ENCODE data around the gene TGFB1I1. TPM values are rescaled to one million over a fixed set of nuclear protein-coding genes. Genes with fewer than 3 reads are reported as not detected.

TGFB1I1 gene
- total and polyA plus RNA-seq, 2 of the 4 experiments (the other 2 are of a cell fraction), result 24.9 to 128 TPM

GRCh38 chr16:31477220-31478216 lies 5.6 kb downstream of the TGFB1I1 start:
- Histone ChIP-seq H3K27me3 (ENCODE audit: control insufficient read depth, insufficient read depth, low read length) (no peaks in the 10 kb centered on the region), H3K9me3 (ENCODE audit: control insufficient read depth, insufficient read depth, low read length) (no peaks in the 10 kb centered on the region), H3K4me3 (ENCODE audit: insufficient read depth, low read depth, low read length) (no peak overlapping the region), H3K4me1 (ENCODE audit: control insufficient read depth, insufficient read depth, low read length) (peaks cover 6% of the 10 kb centered on the region; the same call in 1 of the 2 replicates), H3K27ac (ENCODE audit: insufficient read depth, low read length) (no peak overlapping the region), H4K20me1 (ENCODE audit: insufficient read depth, low read length) (peaks cover 66% of the 10 kb centered on the region), H3K56ac (ENCODE audit: extremely low read depth, insufficient read depth, low read length) (no peak overlapping the region), H2AK5ac (ENCODE audit: low read depth, low read length) (no peak overlapping the region), H4K5ac (ENCODE audit: low read depth, low read length) (no peak overlapping the region), H2AFZ (replicated peaks; ENCODE audit: low read length, poor library complexity) (no peak overlapping the region), H3K18ac (ENCODE audit: low read depth, low read length) (no peak overlapping the region), H3K36me3 (ENCODE audit: control insufficient read depth, insufficient read depth, low read length) (peaks cover 56% of the 10 kb centered on the region), H2AK9ac (replicated peaks; ENCODE audit: low read depth, low read length, poor library complexity) (no peak overlapping the region), H2BK5ac (ENCODE audit: low read depth, low read length, poor library complexity, severe bottlenecking) (no peak overlapping the region), H3K9ac (ENCODE audit: low read depth, low read length) (no peak overlapping the region), H3K4me2 (ENCODE audit: low read depth, low read length) (no peak overlapping the region), H2BK20ac (ENCODE audit: low read depth, low read length) (no peak overlapping the region), H3K4ac (ENCODE audit: low read depth, low read length) (no peak overlapping the region), H2BK15ac (ENCODE audit: low read depth, low read length) (no peak overlapping the region), H3K9me1 (ENCODE audit: insufficient read depth, low read length) (peaks cover 21% of the 10 kb centered on the region), H2BK120ac (ENCODE audit: low read depth, low read length) (no peak overlapping the region), H3K23ac (ENCODE audit: low read depth, low read length) (no peak overlapping the region), H4K91ac (ENCODE audit: insufficient read depth, low read depth, low read length) (no peak overlapping the region), H3K14ac (replicated peaks; ENCODE audit: low read depth, low read length) (no peak overlapping the region), H4K8ac (ENCODE audit: low read depth in 2 of 2, low read length in 2 of 2) (no peak overlapping the region), H3K79me1 (ENCODE audit: low read depth in 1 of 2, low read length in 2 of 2) (peaks cover 16 to 53% of the 10 kb centered on the region in 2 experiments; a peak in 3 of 4 replicates)
- dilution Hi-C loops (cut with HindIII; ENCODE audit: low sequenced_read_pairs, unreplicated experiment) (no loop called here), in situ Hi-C loops (cut with MboI; ENCODE audit: low sequenced_read_pairs) (no loop called here), intact Hi-C loops (cut with micrococcal nuclease) (no loop called here)
- ATAC-seq (ENCODE audit: low read depth) (no peak), DNase-seq (no peak)
- CTCF ChIA-PET, result no interaction called here
- TF ChIP-seq MXI1 (IDR thresholded peaks at IDR 0.05; ENCODE audit: borderline replicate concordance, low read depth, low read length) (no peak), BHLHE40 (IDR thresholded peaks at IDR 0.05; ENCODE audit: low read depth, low read length) (no peak), POLR2A (IDR thresholded peaks at IDR 0.05; ENCODE audit: low read depth, low read length) (no peak), RAD21 (IDR thresholded peaks at IDR 0.05; ENCODE audit: low read length) (no peak), CHD1 (IDR thresholded peaks at IDR 0.05; ENCODE audit: low read depth, low read length) (no peak), NFE2L2 (IDR thresholded peaks at IDR 0.05; ENCODE audit: low read depth, low read length) (no peak), MAFK (IDR thresholded peaks at IDR 0.05; ENCODE audit: low read depth, low read length) (no peak), CEBPB (IDR thresholded peaks at IDR 0.05; ENCODE audit: low read depth, low read length) (no peak), MAZ (IDR thresholded peaks at IDR 0.05; ENCODE audit: borderline replicate concordance, low read depth, low read length) (no peak), FOS (IDR thresholded peaks at IDR 0.05; ENCODE audit: low read depth, low read length) (no peak), RFX5 (IDR thresholded peaks at IDR 0.05; ENCODE audit: low read depth, low read length) (no peak), SMC3 (IDR thresholded peaks at IDR 0.05; ENCODE audit: low read depth, low read length) (no peak)
- TF ChIP-seq, protein P1, sequence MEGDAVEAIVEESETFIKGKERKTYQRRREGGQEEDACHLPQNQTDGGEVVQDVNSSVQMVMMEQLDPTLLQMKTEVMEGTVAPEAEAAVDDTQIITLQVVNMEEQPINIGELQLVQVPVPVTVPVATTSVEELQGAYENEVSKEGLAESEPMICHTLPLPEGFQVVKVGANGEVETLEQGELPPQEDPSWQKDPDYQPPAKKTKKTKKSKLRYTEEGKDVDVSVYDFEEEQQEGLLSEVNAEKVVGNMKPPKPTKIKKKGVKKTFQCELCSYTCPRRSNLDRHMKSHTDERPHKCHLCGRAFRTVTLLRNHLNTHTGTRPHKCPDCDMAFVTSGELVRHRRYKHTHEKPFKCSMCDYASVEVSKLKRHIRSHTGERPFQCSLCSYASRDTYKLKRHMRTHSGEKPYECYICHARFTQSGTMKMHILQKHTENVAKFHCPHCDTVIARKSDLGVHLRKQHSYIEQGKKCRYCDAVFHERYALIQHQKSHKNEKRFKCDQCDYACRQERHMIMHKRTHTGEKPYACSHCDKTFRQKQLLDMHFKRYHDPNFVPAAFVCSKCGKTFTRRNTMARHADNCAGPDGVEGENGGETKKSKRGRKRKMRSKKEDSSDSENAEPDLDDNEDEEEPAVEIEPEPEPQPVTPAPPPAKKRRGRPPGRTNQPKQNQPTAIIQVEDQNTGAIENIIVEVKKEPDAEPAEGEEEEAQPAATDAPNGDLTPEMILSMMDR (conservative IDR thresholded peaks at IDR 0.05; ENCODE audit: low read depth, low read length), result no peak
- TF ChIP-seq, protein P2, sequence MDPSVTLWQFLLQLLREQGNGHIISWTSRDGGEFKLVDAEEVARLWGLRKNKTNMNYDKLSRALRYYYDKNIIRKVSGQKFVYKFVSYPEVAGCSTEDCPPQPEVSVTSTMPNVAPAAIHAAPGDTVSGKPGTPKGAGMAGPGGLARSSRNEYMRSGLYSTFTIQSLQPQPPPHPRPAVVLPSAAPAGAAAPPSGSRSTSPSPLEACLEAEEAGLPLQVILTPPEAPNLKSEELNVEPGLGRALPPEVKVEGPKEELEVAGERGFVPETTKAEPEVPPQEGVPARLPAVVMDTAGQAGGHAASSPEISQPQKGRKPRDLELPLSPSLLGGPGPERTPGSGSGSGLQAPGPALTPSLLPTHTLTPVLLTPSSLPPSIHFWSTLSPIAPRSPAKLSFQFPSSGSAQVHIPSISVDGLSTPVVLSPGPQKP (IDR thresholded peaks at IDR 0.05; ENCODE audit: borderline replicate concordance, low read depth, low read length), result no peak
- POLR2A ChIA-PET (ENCODE audit: unreplicated experiment), result no interaction called here
- WGBS, 2 experiments (ENCODE audit: extremely low coverage in 2 of 2, insufficient read length in 1 of 2), result 88% methylated on average over 40 of the region's 67 CpGs; no CpG with 5 or more reads in 1 of the 2 experiments
- BruUV-seq (replicated peaks), result TSS peak; percentile 37
